Lower leg skin (tissue), 4 donors: Measurements from ENCODE around the gene PYDC1. TPM values are rescaled to one million over a fixed set of nuclear protein-coding genes. Genes with fewer than 3 reads are reported as not detected.
"Not testable (repeated sequence)": the region's sequence is repeated elsewhere in the genome, so short reads cannot be mapped to it uniquely, and the experiment has no call there.

Source experiments
- DNase-seq, 2 donors: peaks; one replicate each; pipeline ENCODE4 v3.0.0-alpha.2; 2019; ENCODE audit warnings: low spot score in 2 of 2
- H3K4me3 ChIP-seq: fragments of 200-600 bp; sonication (generic); 2 replicates; pipeline ENCODE4 v1.5.1; 2017; ENCODE audit warnings: mild to moderate bottlenecking, low read depth; ENCODE audit not compliant: poor library complexity, severe bottlenecking
- CTCF ChIP-seq, 3 donors: fragments of 450-650 bp; IDR thresholded peaks; one replicate each; pipeline ENCODE4 v1.5.1; 2016; ENCODE audit warnings: antibody characterized with exemption in 3 of 3, mild to moderate bottlenecking in 3 of 3, moderate library complexity in 2 of 3
- POLR2A ChIP-seq, 2 donors: fragments of 450-650 bp; IDR thresholded peaks; one replicate each; pipeline ENCODE4 v1.6.1; 2016 to 2017; ENCODE audit warnings: antibody characterized with exemption in 2 of 2, mild to moderate bottlenecking in 1 of 2, moderate library complexity in 1 of 2
- WGBS, 2 donors: methylation state at CpG; one replicate each; pipeline ENCODE4 v1.1.5; 2018; 5-methylcytosine and 5-hydroxymethylcytosine counted together
- intact Hi-C: fragments of 100-400 bp; cut with DNase I; formaldehyde crosslinking; loops from one replicate; pipeline ENCODE4 v1.15.0; 2023; ENCODE audit warnings: low total_unique reads
- total RNA-seq, 4 donors: library from RNA; depleted of rRNA; stranded (reverse); fragments of >200 nt; gene quantifications; one replicate each; pipeline ENCODE4 v1.1.0, GENCODE V29; 2016

Gene PYDC1
- total RNA-seq, 4 donors from 2014 or later: 4.8 to 17.5 (median 12.9) TPM

GRCh38 chr16:31204871-31205666 lies 11.9 kb downstream of the PYDC1 start:
- no peak overlapping the region for H3K4me3 ChIP-seq
- WGBS, 2 donors: 85 to 89% methylated on average over 9 of the region's 9 CpGs
- intact Hi-C loops: no loop called here
- TF ChIP-seq CTCF (IDR thresholded peaks at IDR 0.05) (no peak), POLR2A (IDR thresholded peaks at IDR 0.05) (no peak)
- no peak for DNase-seq

- peak; percentile 49 to 94 for DNase-seq
- WGBS, 2 donors: 3 to 4% methylated on average over 57 to 60 of the region's 69 CpGs
- peak within 1 kb of the TSS; percentile 68 for H3K4me3 ChIP-seq
- TF ChIP-seq CTCF (IDR thresholded peaks at IDR 0.05) (no peak), POLR2A (IDR thresholded peaks at IDR 0.05) (no peak)
- intact Hi-C loops: no loop called here
These were observed 14.2 kb downstream of the PYDC1 start, which contains the start of gene PYCARD for GRCh38 chr16:31202414-31203375. Gene PYCARD, minus strand, starts transcription at chr16:31202760. Its CDS starts 70 bp downstream, at chr16:31202690.

GRCh38 chr16:31201582-31202413 lies 15.1 kb downstream of the PYDC1 start:
- 11% methylated on average over 28 to 34 of the region's 35 CpGs for WGBS, 2 donors
- intact Hi-C loops: no loop called here
- H3K4me3 ChIP-seq: peak overlapping the region; percentile 68
- peak in 1 of 2 donors; percentile 92 for DNase-seq
- TF ChIP-seq CTCF (IDR thresholded peaks at IDR 0.05): no peak
- TF ChIP-seq POLR2A (IDR thresholded peaks at IDR 0.05): no peak

GRCh38 chr16:31200821-31201568 lies 15.9 kb downstream of the PYDC1 start:
- H3K4me3 ChIP-seq: no peak overlapping the region
- no peak for TF ChIP-seq POLR2A (IDR thresholded peaks at IDR 0.05)
- TF ChIP-seq CTCF (IDR thresholded peaks at IDR 0.05): no peak
- intact Hi-C loops: no loop called here

GRCh38 chr16:31200111-31200510 lies 16.8 kb downstream of the PYDC1 start:
- H3K4me3 ChIP-seq, intact Hi-C loops, DNase-seq: not testable (repeated sequence)
- 69 to 77% methylated on average over 8 of the region's 8 CpGs for WGBS, 2 donors

More at GRCh38 chr16:31200821-31201568, 15.9 kb downstream of the PYDC1 start:
- WGBS, 2 donors: 39 to 44% methylated on average over 8 of the region's 8 CpGs
- no peak for DNase-seq
